Stimulated activated CD8-positive, alpha-beta memory T cell treated with anti-CD3 and anti-CD28 coated beads, Interleukin-2, amount 100 ng/mL, for 48 hours (primary cell): ENCODE results near the gene IGSF21.

Experiments
- DNase-seq, 2 donors: peaks; one replicate each; pipeline ENCODE4 v3.0.0-alpha.2; 2020; ENCODE audit warnings: low read depth in 2 of 2

The IGSF21 gene

GRCh38 chr1:18178111-18178510 lies 70.5 kb downstream of the IGSF21 start:
- no peak for DNase-seq

- DNase-seq = no peak
Measured at GRCh38 chr1:18179009-18179408, 71.4 kb downstream of the IGSF21 start.

GRCh38 chr1:18182398-18183160 lies 75.0 kb downstream of the IGSF21 start:
- no peak for DNase-seq

GRCh38 chr1:18183533-18183932 lies 75.9 kb downstream of the IGSF21 start:
- DNase-seq = no peak

GRCh38 chr1:18187054-18187453 lies 79.5 kb downstream of the IGSF21 start:
- no peak for DNase-seq

GRCh38 chr1:18188820-18189517 lies 81.4 kb downstream of the IGSF21 start:
- DNase-seq = no peak

GRCh38 chr1:18190598-18190997 lies 83.0 kb downstream of the IGSF21 start:
- DNase-seq = no peak

GRCh38 chr1:18191037-18191436 lies 83.4 kb downstream of the IGSF21 start:
- no peak for DNase-seq

GRCh38 chr1:18191481-18192155 lies 84.0 kb downstream of the IGSF21 start:
- no peak for DNase-seq

- DNase-seq = no peak
Measured at GRCh38 chr1:18192182-18192581, 84.6 kb downstream of the IGSF21 start.

GRCh38 chr1:18192974-18193373 lies 85.4 kb downstream of the IGSF21 start:
- no peak for DNase-seq

GRCh38 chr1:18197299-18197698 lies 89.7 kb downstream of the IGSF21 start:
- DNase-seq = no peak

GRCh38 chr1:18198260-18198659 lies 90.7 kb downstream of the IGSF21 start:
- DNase-seq = no peak

- no peak for DNase-seq
Measured at GRCh38 chr1:18199462-18199861, 91.9 kb downstream of the IGSF21 start.

GRCh38 chr1:18200136-18200717 lies 92.6 kb downstream of the IGSF21 start:
- no peak for DNase-seq

GRCh38 chr1:18200918-18201317 lies 93.3 kb downstream of the IGSF21 start:
- no peak for DNase-seq

GRCh38 chr1:18201997-18202719 lies 94.6 kb downstream of the IGSF21 start:
- no peak for DNase-seq

GRCh38 chr1:18203645-18204044 lies 96.0 kb downstream of the IGSF21 start:
- DNase-seq = no peak

GRCh38 chr1:18204575-18204974 lies 97.0 kb downstream of the IGSF21 start:
- DNase-seq = no peak

- DNase-seq = no peak
Measured at GRCh38 chr1:18205319-18205718, 97.7 kb downstream of the IGSF21 start.

- no peak for DNase-seq
Measured at GRCh38 chr1:18211764-18212163, 104.2 kb downstream of the IGSF21 start.
